Activated T-helper 1 cell treated with anti-CD3 and anti-CD28 coated beads, Interleukin-2, amount 50 U/mL, for 16 hours (primary cell): ENCODE measurements around the gene CNTN1.

ENCODE experiments used
- DNase-seq, 2 donors: peaks; one replicate each; pipeline ENCODE4 v3.0.0-alpha.2; 2020; ENCODE audit warnings: low read depth in 1 of 2, low spot score in 1 of 2

CNTN1 gene

GRCh38 chr12:40768125-40768864, 76.1 kb downstream of the CNTN1 start:
- DNase-seq = no peak

GRCh38 chr12:40769846-40770245, 77.6 kb downstream of the CNTN1 start:
- DNase-seq = no peak

GRCh38 chr12:40770781-40771180, 78.5 kb downstream of the CNTN1 start:
- DNase-seq = no peak

- DNase-seq = no peak
Observed at GRCh38 chr12:40775661-40776060, 83.4 kb downstream of the CNTN1 start.

GRCh38 chr12:40784102-40784501, 91.9 kb downstream of the CNTN1 start:
- no peak for DNase-seq

- no peak for DNase-seq
Observed at GRCh38 chr12:40788276-40788675, 96.0 kb downstream of the CNTN1 start.

- DNase-seq = no peak
Observed at GRCh38 chr12:40792792-40793386, 100.7 kb downstream of the CNTN1 start.

- DNase-seq = no peak
Observed at GRCh38 chr12:40793471-40793870, 101.2 kb downstream of the CNTN1 start.

- no peak for DNase-seq
Observed at GRCh38 chr12:40794087-40794486, 101.8 kb downstream of the CNTN1 start.

- no peak for DNase-seq
Observed at GRCh38 chr12:40801082-40801481, 108.8 kb downstream of the CNTN1 start.

GRCh38 chr12:40801861-40802260, 109.6 kb downstream of the CNTN1 start:
- no peak for DNase-seq

- no peak for DNase-seq
Observed at GRCh38 chr12:40802656-40803055, 110.4 kb downstream of the CNTN1 start.

- no peak for DNase-seq
Observed at GRCh38 chr12:40819436-40820108, 127.3 kb downstream of the CNTN1 start.

GRCh38 chr12:40820794-40821484, 128.7 kb downstream of the CNTN1 start:
- no peak for DNase-seq

GRCh38 chr12:40825156-40825555, 132.9 kb downstream of the CNTN1 start:
- no peak for DNase-seq

GRCh38 chr12:40827683-40828592, 135.7 kb downstream of the CNTN1 start:
- DNase-seq = no peak

- no peak for DNase-seq
Observed at GRCh38 chr12:40828593-40828990, 136.4 kb downstream of the CNTN1 start.

- no peak for DNase-seq
Observed at GRCh38 chr12:40829738-40830144, 137.5 kb downstream of the CNTN1 start.

GRCh38 chr12:40831916-40832315, 139.7 kb downstream of the CNTN1 start:
- no peak for DNase-seq

- no peak for DNase-seq
Observed at GRCh38 chr12:40832668-40833067, 140.4 kb downstream of the CNTN1 start.

GRCh38 chr12:40833818-40834217, 141.6 kb downstream of the CNTN1 start:
- no peak for DNase-seq
